Activated naive CD8-positive, alpha-beta T cell (primary cell): ENCODE results near the gene CDC37L1.
A peak's percentile ranks its signal among the peaks of the same experiment; 100 is the strongest.

Experiments used
- H3K27ac Mint-ChIP-seq: one replicate; pipeline ENCODE4 v1.8.0; 2021; ENCODE audit warnings: mixed read lengths
- H3K27me3 Mint-ChIP-seq: one replicate; pipeline ENCODE4 v1.8.0; 2021; ENCODE audit warnings: mixed read lengths
- H3K36me3 Mint-ChIP-seq: one replicate; pipeline ENCODE4 v1.8.0; 2021; ENCODE audit warnings: mixed read lengths
- H3K4me1 Mint-ChIP-seq: one replicate; pipeline ENCODE4 v1.8.0; 2021; ENCODE audit warnings: low read depth, mixed read lengths
- H3K4me3 Mint-ChIP-seq: one replicate; pipeline ENCODE4 v1.8.0; 2021; ENCODE audit warnings: mild to moderate bottlenecking, mixed read lengths
- H3K9me3 Mint-ChIP-seq: one replicate; pipeline ENCODE4 v1.8.0; 2021; ENCODE audit warnings: low read depth, mixed read lengths

CDC37L1 gene

DNA sequence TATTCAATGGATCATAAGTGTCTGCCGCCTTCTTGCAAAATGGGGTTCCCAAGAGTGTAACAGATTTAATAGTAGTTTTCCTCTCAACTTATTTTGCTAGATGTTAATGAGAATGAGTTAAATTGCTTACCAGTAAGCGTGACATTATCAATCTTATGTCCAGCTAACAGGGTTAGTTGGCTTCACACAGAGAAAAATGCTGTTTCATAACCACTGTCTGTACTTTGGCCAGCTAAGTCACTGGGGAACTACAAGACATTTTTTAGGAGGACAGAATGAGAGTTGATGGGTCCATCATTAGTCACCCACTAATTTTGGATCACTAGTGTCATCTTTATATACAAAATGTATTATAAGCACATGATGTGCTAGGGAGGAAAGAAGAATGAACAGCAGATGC, 1.4 kb downstream of the CDC37L1 start:
- peaks cover 26% of the 10 kb centered on the region for H3K4me1 Mint-ChIP-seq
- H3K4me3 Mint-ChIP-seq, result no peak overlapping the region
- H3K9me3 Mint-ChIP-seq, result no peaks in the 10 kb centered on the region
- H3K36me3 Mint-ChIP-seq, result peaks cover 11% of the 10 kb centered on the region
- H3K27me3 Mint-ChIP-seq, result no peaks in the 10 kb centered on the region
- H3K27ac Mint-ChIP-seq, result no peak overlapping the region

GRCh38 chr9:4684820-4685219, 5.5 kb downstream of the CDC37L1 start:
- Mint-ChIP-seq H3K36me3 (peaks cover 12% of the 10 kb centered on the region), H3K4me3 (no peak overlapping the region), H3K9me3 (no peaks in the 10 kb centered on the region), H3K27me3 (no peaks in the 10 kb centered on the region), H3K27ac (peak overlapping the region; percentile 46), H3K4me1 (peaks cover 43% of the 10 kb centered on the region)

DNA sequence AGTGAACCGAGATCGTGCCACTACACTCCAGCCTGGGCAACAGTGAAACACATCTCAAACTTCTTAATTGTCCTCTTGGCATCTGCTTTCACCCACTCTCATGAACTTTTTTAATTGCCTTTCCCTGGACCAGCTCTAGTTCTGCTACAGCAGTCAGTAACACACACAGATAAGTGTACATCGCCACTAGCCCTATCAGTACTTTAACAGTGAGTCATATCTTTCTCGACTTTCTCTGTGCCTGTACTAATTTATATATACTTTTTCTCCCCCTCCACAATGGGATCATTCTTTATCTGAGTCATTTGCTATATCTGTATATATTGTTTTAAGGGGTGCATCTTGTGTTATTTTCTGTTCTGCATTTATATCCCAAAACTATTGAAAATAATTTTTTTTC, 6.7 kb downstream of the CDC37L1 start:
- peaks cover 15% of the 10 kb centered on the region for H3K36me3 Mint-ChIP-seq
- H3K9me3 Mint-ChIP-seq, result no peaks in the 10 kb centered on the region
- no peak overlapping the region for H3K27ac Mint-ChIP-seq
- peaks cover 52% of the 10 kb centered on the region for H3K4me1 Mint-ChIP-seq
- H3K4me3 Mint-ChIP-seq, result no peak overlapping the region
- no peaks in the 10 kb centered on the region for H3K27me3 Mint-ChIP-seq

DNA sequence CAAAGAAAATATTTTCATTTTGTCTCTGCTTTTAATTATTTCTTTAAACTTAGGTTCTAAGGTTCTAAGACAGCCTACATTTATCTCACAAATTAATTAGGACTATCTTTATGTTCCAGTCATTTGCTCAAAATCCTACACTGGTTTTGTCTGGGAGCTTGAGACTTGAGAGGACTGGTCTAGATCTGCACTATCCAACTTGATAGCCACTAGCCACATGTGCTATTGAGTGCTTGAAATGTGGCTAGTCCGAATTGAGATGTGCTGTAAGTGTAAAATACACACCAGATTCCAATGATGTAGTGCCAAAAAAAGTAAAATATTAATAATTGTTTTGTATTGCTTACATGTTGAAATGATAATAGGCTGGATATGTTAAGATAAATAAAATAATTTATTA, 7.2 kb downstream of the CDC37L1 start:
- Mint-ChIP-seq H3K9me3 (no peaks in the 10 kb centered on the region), H3K4me1 (peaks cover 56% of the 10 kb centered on the region), H3K27me3 (no peaks in the 10 kb centered on the region), H3K27ac (no peak overlapping the region), H3K4me3 (no peak overlapping the region), H3K36me3 (peaks cover 15% of the 10 kb centered on the region)

DNA sequence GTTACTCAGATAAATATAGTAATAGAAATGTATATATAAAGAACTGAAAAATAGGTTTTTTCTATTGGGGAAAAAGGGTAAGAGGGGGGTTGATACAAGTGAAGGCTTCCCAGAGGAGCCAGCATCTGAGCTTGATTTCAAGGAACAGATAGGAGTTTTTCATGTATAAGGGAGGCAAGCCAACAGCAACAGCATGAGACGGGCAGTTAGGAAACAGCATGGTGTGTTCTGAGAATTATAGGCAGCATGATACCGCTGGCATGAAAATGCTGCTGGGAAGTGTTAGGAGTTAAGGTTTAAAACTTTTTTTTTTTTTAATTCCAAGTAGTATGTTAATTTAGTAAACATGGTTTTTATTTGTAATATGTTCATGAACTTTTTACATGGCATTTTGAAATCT, 9.7 kb downstream of the CDC37L1 start:
- Mint-ChIP-seq H3K4me3 (no peak overlapping the region), H3K9me3 (no peaks in the 10 kb centered on the region), H3K27ac (no peak overlapping the region), H3K4me1 (peaks cover 51% of the 10 kb centered on the region), H3K36me3 (peaks cover 9% of the 10 kb centered on the region), H3K27me3 (no peaks in the 10 kb centered on the region)

DNA sequence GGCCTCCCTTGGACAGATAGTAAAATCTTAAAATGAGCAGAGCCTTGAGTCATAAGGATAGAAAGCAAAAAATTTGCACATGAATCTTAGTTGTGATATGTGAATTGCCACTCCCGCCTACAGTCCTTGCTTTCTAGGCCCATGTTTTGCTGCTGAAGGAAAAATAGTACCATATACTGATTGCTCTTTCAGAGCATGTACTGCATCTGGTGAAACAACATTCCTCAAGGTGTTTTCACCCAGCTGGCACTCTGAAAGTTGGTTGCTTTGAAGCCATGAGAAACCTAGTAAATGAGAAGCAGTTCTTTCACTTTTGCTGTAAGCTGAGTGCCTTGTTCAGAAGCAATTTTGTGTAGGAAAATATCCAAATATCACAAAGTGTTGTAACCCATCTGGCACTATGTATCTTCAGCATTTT, 10.3 kb downstream of the CDC37L1 start:
- H3K4me3 Mint-ChIP-seq, result peak overlapping the region; percentile 38
- H3K9me3 Mint-ChIP-seq, result no peaks in the 10 kb centered on the region
- no peaks in the 10 kb centered on the region for H3K27me3 Mint-ChIP-seq
- H3K27ac Mint-ChIP-seq, result peak overlapping the region; percentile 68
- H3K4me1 Mint-ChIP-seq, result peaks cover 49% of the 10 kb centered on the region
- H3K36me3 Mint-ChIP-seq, result peaks cover 9% of the 10 kb centered on the region

GRCh38 chr9:4690144-4690543, 10.8 kb downstream of the CDC37L1 start:
- H3K4me1 Mint-ChIP-seq, result peaks cover 48% of the 10 kb centered on the region
- H3K36me3 Mint-ChIP-seq, result peaks cover 5% of the 10 kb centered on the region

GRCh38 chr9:4691795-4692194, 12.4 kb downstream of the CDC37L1 start:
- H3K27ac Mint-ChIP-seq, result no peak overlapping the region
- no peaks in the 10 kb centered on the region for H3K9me3 Mint-ChIP-seq
- peaks cover 2% of the 10 kb centered on the region for H3K36me3 Mint-ChIP-seq
- H3K4me3 Mint-ChIP-seq, result no peak overlapping the region
- H3K27me3 Mint-ChIP-seq, result no peaks in the 10 kb centered on the region
- peaks cover 43% of the 10 kb centered on the region for H3K4me1 Mint-ChIP-seq

More at GRCh38 chr9:4690144-4690543, 10.8 kb downstream of the CDC37L1 start:
- peak overlapping the region; percentile 38 for H3K4me3 Mint-ChIP-seq
- H3K27me3 Mint-ChIP-seq, result no peaks in the 10 kb centered on the region
- no peaks in the 10 kb centered on the region for H3K9me3 Mint-ChIP-seq
- H3K27ac Mint-ChIP-seq, result peak overlapping the region; percentile 68

- H3K4me3 Mint-ChIP-seq, result no peak overlapping the region
- H3K9me3 Mint-ChIP-seq, result no peaks in the 10 kb centered on the region
- H3K27ac Mint-ChIP-seq, result no peak overlapping the region
- peaks cover 12% of the 10 kb centered on the region for H3K36me3 Mint-ChIP-seq
- no peaks in the 10 kb centered on the region for H3K27me3 Mint-ChIP-seq
- peaks cover 31% of the 10 kb centered on the region for H3K4me1 Mint-ChIP-seq
Observed at GRCh38 chr9:4700091-4700490, 20.7 kb downstream of the CDC37L1 start.

DNA sequence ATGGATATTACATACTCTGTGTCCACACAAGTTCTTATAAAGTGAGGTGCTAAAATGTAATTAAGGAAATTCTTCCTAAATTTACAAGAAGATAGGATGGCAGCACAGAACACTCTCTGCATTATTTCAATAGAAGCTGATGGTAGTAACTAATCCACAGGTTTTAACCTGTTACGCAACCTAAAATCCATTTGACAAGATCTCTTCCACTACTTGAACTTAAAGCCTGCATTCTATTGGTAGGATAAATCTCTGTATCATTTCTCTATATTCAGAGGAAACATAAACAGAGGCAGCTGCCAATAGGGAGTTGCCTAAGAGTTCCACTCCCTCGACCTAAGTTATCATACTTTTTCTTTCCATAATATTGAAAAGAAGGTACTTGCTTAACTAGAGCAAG, 21.6 kb downstream of the CDC37L1 start:
- Mint-ChIP-seq H3K9me3 (no peaks in the 10 kb centered on the region), H3K4me3 (no peak overlapping the region), H3K27ac (no peak overlapping the region), H3K4me1 (peaks cover 31% of the 10 kb centered on the region), H3K27me3 (no peaks in the 10 kb centered on the region), H3K36me3 (peaks cover 13% of the 10 kb centered on the region)

DNA sequence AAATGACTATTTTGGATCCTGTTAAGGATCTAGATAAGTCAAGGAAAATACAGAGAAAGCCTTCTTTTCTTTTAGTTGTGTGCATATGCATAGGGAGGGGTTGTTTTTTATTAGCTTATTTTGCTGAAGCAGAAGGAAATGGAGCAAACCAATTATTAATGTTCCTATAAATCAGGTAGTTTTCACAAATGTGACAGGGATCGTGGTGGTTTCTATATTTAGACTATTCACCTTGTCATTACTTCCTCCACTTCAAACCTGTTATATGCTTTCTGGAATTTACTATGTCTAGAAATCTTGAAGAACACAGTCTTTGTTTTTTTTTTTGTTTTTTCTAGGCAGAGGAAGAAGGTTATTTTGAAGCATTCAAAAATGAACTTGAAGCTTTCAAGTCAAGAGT, 22.2 kb downstream of the CDC37L1 start:
- no peak overlapping the region for H3K4me3 Mint-ChIP-seq

DNA sequence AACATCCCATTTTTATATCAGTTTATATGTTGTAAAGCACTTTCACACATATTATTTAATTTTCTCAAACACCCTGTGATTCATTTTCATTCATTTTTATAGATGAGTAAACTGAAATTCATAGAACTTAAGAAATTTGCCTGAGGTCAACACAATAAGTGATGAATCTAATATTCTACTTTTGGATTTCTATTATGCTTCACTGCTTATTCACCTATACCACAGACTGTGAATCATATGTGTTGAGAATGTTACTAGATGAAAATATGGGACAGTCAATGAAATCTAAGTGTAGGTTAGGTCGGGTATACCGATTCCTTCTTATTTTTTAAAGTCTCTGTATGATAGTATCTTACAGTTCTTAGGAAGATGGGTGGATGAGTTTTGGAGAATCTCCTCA, 24.8 kb downstream of the CDC37L1 start:
- Mint-ChIP-seq H3K4me3 (no peak overlapping the region), H3K27ac (peak overlapping the region; percentile 77), H3K36me3 (peaks cover 18% of the 10 kb centered on the region), H3K27me3 (no peaks in the 10 kb centered on the region), H3K4me1 (peaks cover 28% of the 10 kb centered on the region), H3K9me3 (no peaks in the 10 kb centered on the region)

More for the DNA sequence above, 22.2 kb downstream of the CDC37L1 start:
- no peaks in the 10 kb centered on the region for H3K27me3 Mint-ChIP-seq
- H3K36me3 Mint-ChIP-seq, result peaks cover 15% of the 10 kb centered on the region
- H3K27ac Mint-ChIP-seq, result peak overlapping the region; percentile 55
- no peaks in the 10 kb centered on the region for H3K9me3 Mint-ChIP-seq
- H3K4me1 Mint-ChIP-seq, result peaks cover 29% of the 10 kb centered on the region

DNA sequence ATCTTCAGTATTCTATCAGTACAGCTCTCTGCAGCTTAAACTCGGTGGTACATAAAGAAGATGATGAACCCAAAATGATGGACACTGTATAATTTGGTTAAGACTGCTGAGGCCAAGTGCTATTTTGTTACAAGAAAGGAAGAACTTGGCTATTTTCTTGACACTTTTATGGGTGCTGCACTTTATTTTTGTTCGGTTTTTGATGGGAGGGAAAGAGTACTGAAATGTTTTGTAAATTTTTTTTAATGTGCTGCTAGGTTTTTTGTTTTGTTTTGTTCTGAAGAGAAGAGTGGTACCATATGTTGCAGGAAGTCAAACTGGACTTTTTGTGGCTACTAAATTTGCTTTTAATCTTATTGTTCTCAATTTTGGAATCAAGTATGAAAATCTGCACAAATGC, 26.7 kb downstream of the CDC37L1 start:
- Mint-ChIP-seq H3K27me3 (no peaks in the 10 kb centered on the region), H3K9me3 (no peaks in the 10 kb centered on the region), H3K36me3 (peaks cover 18% of the 10 kb centered on the region), H3K4me1 (peaks cover 28% of the 10 kb centered on the region), H3K27ac (peak overlapping the region; percentile 31), H3K4me3 (no peak overlapping the region)

- no peaks in the 10 kb centered on the region for H3K9me3 Mint-ChIP-seq
- H3K4me1 Mint-ChIP-seq, result peaks cover 22% of the 10 kb centered on the region
- no peaks in the 10 kb centered on the region for H3K27me3 Mint-ChIP-seq
- H3K4me3 Mint-ChIP-seq, result no peak overlapping the region
- peaks cover 15% of the 10 kb centered on the region for H3K36me3 Mint-ChIP-seq
- H3K27ac Mint-ChIP-seq, result peak overlapping the region; percentile 58
Observed at GRCh38 chr9:4706971-4707622, 27.7 kb downstream of the CDC37L1 start.

DNA sequence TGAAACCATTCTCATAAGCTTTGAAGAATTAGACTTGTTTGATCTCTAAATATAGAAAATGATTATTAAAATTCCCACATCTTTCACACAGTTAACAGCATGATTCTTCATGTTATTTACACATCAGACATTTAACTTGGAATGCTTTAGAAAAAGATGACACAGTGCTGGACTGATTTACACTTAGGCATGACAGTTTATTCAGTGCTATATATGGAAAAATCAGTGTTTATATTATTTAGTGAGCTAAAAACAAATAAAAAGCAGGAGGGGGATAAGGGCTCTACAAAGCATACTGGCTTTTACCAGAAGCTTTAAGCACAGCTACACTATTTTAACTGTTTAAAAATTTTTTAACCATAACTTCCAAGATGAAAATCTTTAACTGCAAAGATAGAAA, 30.0 kb downstream of the CDC37L1 start:
- H3K9me3 Mint-ChIP-seq, result no peaks in the 10 kb centered on the region
- peaks cover 11% of the 10 kb centered on the region for H3K4me1 Mint-ChIP-seq

DNA sequence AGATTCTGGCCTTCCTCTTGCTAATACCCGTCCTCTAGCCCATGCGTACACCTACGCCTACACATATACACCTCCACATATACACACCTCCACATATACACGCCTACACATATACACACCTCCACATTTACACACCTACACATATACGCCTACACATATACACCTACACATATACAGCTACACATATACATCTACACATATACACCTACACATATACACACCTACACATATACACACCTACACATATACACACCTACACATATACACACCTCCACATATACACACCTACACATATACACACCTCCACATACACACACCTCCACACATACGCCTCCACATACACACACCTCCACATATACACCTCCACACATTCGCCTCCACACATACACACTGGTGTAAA, 34.5 kb downstream of the CDC37L1 start:
- Mint-ChIP-seq H3K4me1 (no peaks in the 10 kb centered on the region), H3K27ac (peak overlapping the region; percentile 81), H3K27me3 (no peaks in the 10 kb centered on the region), H3K36me3 (peaks cover 11% of the 10 kb centered on the region), H3K9me3 (no peaks in the 10 kb centered on the region), H3K4me3 (no peak overlapping the region)

More for the DNA sequence above, 30.0 kb downstream of the CDC37L1 start:
- no peaks in the 10 kb centered on the region for H3K27me3 Mint-ChIP-seq
- H3K4me3 Mint-ChIP-seq, result no peak overlapping the region
- H3K27ac Mint-ChIP-seq, result peak overlapping the region; percentile 22
- peaks cover 14% of the 10 kb centered on the region for H3K36me3 Mint-ChIP-seq
